H1 (cell line): Measurements from ENCODE around the gene PAPOLA. TPM values are rescaled to one million over a fixed set of nuclear protein-coding genes. Genes with fewer than 3 reads are reported as not detected.

Experiments used
- CTCF ChIA-PET: fragments of 300-600 bp; sonication (Branson Sonifier 250); formaldehyde crosslinking; loops from one replicate; lab custom pipeline; 2021; ENCODE audit not compliant: partially characterized antibody; lab: Charles Lee
- POLR2A ChIA-PET: fragments of 300-600 bp; sonication (Branson Sonifier 250); formaldehyde crosslinking; loops from one replicate; lab custom pipeline; 2021; ENCODE audit warnings: inconsistent platforms; ENCODE audit not compliant: partially characterized antibody; lab: Charles Lee
- DNase-seq, 2 experiments: peaks; one replicate each; pipeline versions ENCODE4 v3.0.0 to v3.0.0-alpha.2; 2010 to 2022; ENCODE audit warnings: low spot score in 2 of 2, low read depth in 1 of 2, mixed read lengths in 1 of 2
- FAIRE-seq: peaks from 2 replicates; lab custom pipeline; 2011; peaks lifted over from hg19 to GRCh38; lab: Jason Lieb, UNC
- H2AFZ ChIP-seq: 2 replicates; pipeline ENCODE4 v1.8.1; 2012; ENCODE audit warnings: low read length, inconsistent platforms
- H2AK5ac ChIP-seq: 2 replicates; pipeline ENCODE4 v1.6.1; 2013; ENCODE audit warnings: low read depth, low read length
- H2BK120ac ChIP-seq: replicated peaks from 2 replicates; pipeline ENCODE3; 2013; ENCODE audit warnings: low read depth, low read length, inconsistent platforms
- H2BK12ac ChIP-seq: 2 replicates; pipeline ENCODE4 v1.6.1; 2013; ENCODE audit warnings: low read depth, low read length
- H2BK15ac ChIP-seq: 2 replicates; pipeline ENCODE4 v1.6.1; 2013; ENCODE audit warnings: low read length
- H2BK20ac ChIP-seq: 2 replicates; pipeline ENCODE4 v1.6.1; 2013; ENCODE audit warnings: low read length
- H2BK5ac ChIP-seq: 2 replicates; pipeline ENCODE4 v1.6.1; 2013; ENCODE audit warnings: low read depth, low read length
- H3K14ac ChIP-seq: 2 replicates; pipeline ENCODE4 v1.6.1; 2013; ENCODE audit warnings: inconsistent platforms; ENCODE audit not compliant: insufficient read length
- H3K18ac ChIP-seq: 2 replicates; pipeline ENCODE4 v1.6.1; 2013; ENCODE audit warnings: low read length; ENCODE audit errors: extremely low read depth
- H3K23ac ChIP-seq: 2 replicates; pipeline ENCODE4 v1.6.1; 2013; ENCODE audit warnings: inconsistent platforms; ENCODE audit not compliant: insufficient read length
- H3K23me2 ChIP-seq: 2 replicates; pipeline ENCODE4 v1.6.1; 2013; ENCODE audit warnings: low read depth, low read length
- H3K27ac ChIP-seq: 2 replicates; pipeline ENCODE4 v1.6.1; 2011; ENCODE audit warnings: low read depth, low read length, inconsistent platforms
- H3K27me3 ChIP-seq, 4 experiments: replicated peaks in 1 of 4; 1 replicate in 1 of 4; 2 replicates in 3 of 4; pipeline versions ENCODE4 v1.6.1 to v1.8.1; 2011 to 2013; ENCODE audit warnings: low read length in 3 of 4, mild to moderate bottlenecking in 3 of 4, inconsistent platforms in 2 of 4, mixed read lengths in 2 of 4, moderate library complexity in 1 of 4; ENCODE audit not compliant: control insufficient read depth in 3 of 4, insufficient read depth in 3 of 4; ENCODE audit errors: extremely low read depth in 1 of 4
- H3K36me3 ChIP-seq, 4 experiments: 2 replicates each; pipeline versions ENCODE4 v1.6.1 to v1.8.1; 2011 to 2013; ENCODE audit warnings: mild to moderate bottlenecking in 4 of 4, low read length in 3 of 4, moderate library complexity in 2 of 4, control low read depth in 1 of 4, inconsistent platforms in 1 of 4; ENCODE audit not compliant: insufficient read depth in 4 of 4, control insufficient read depth in 2 of 4
- H3K4ac ChIP-seq: replicated peaks from 2 replicates; pipeline ENCODE3; 2013; ENCODE audit warnings: low read length, low read depth, mixed read lengths, inconsistent platforms; ENCODE audit not compliant: insufficient read length
- H3K4me1 ChIP-seq, 4 experiments: replicated peaks in 1 of 4; 1 replicate in 1 of 4; 2 replicates in 3 of 4; pipeline versions ENCODE4 v1.6.1 to v1.8.1; 2011 to 2013; ENCODE audit warnings: low read length in 3 of 4, inconsistent platforms in 2 of 4, mixed read lengths in 1 of 4; ENCODE audit not compliant: insufficient read depth in 4 of 4, control insufficient read depth in 3 of 4
- H3K4me2 ChIP-seq, 2 experiments: 2 replicates each; pipeline versions ENCODE4 v1.6.1 to v1.8.1; 2011 to 2013; ENCODE audit warnings: low read depth in 2 of 2, low read length in 2 of 2, control low read depth in 1 of 2, inconsistent platforms in 1 of 2, mild to moderate bottlenecking in 1 of 2; ENCODE audit not compliant: insufficient read depth in 1 of 2
- H3K4me3 ChIP-seq, 4 experiments: fragments of 200-600, 300-600 bp in 1 of 4; sonication (generic), shearing (Covaris generic), sonication (Bioruptor Twin) in 1 of 4; 2 replicates each; pipeline versions ENCODE4 v1.5.1 to v1.8.1; 2011 to 2016; ENCODE audit warnings: low read length in 4 of 4, low read depth in 3 of 4, control low read depth in 2 of 4, inconsistent platforms in 2 of 4, mild to moderate bottlenecking in 2 of 4, mixed read lengths in 1 of 4, moderate library complexity in 1 of 4; ENCODE audit not compliant: insufficient read depth in 2 of 4; ENCODE audit errors: extremely low read depth in 1 of 4
- H3K56ac ChIP-seq: replicated peaks from 2 replicates; pipeline ENCODE3; 2013; ENCODE audit warnings: low read depth, mild to moderate bottlenecking, mixed read lengths, low read length, inconsistent platforms; ENCODE audit not compliant: insufficient read length
- H3K79me1 ChIP-seq: 2 replicates; pipeline ENCODE4 v1.6.1; 2013; ENCODE audit warnings: low read depth, low read length, control low read depth
- H3K79me2 ChIP-seq, 2 experiments: 2 replicates each; pipeline versions ENCODE4 v1.6.1 to v1.8.1; 2012 to 2013; ENCODE audit warnings: low read length in 2 of 2, mild to moderate bottlenecking in 2 of 2, inconsistent platforms in 1 of 2; ENCODE audit not compliant: insufficient read depth in 2 of 2, control insufficient read depth in 1 of 2
- H3K9ac ChIP-seq, 4 experiments: replicated peaks in 1 of 4; 1 replicate in 1 of 4; 2 replicates in 3 of 4; pipeline versions ENCODE4 v1.6.1 to v1.8.1; 2011 to 2013; ENCODE audit warnings: low read depth in 3 of 4, low read length in 3 of 4, control low read depth in 2 of 4, mild to moderate bottlenecking in 2 of 4, moderate library complexity in 2 of 4, inconsistent platforms in 1 of 4; ENCODE audit errors: extremely low read depth in 1 of 4
- H3K9me3 ChIP-seq, 2 experiments: 2 replicates each; pipeline versions ENCODE4 v1.6.1 to v1.8.1; 2012 to 2013; ENCODE audit warnings: mild to moderate bottlenecking in 2 of 2, moderate library complexity in 2 of 2, control low read depth in 1 of 2, inconsistent platforms in 1 of 2, low read depth in 1 of 2, low read length in 1 of 2, mixed read lengths in 1 of 2; ENCODE audit not compliant: insufficient read depth in 2 of 2
- H4K20me1 ChIP-seq, 2 experiments: replicated peaks in 1 of 2; 2 replicates each; pipeline versions ENCODE3 to v1.8.1; 2011 to 2013; ENCODE audit warnings: inconsistent platforms in 2 of 2, low read length in 2 of 2, mild to moderate bottlenecking in 1 of 2; ENCODE audit not compliant: insufficient read depth in 2 of 2, control insufficient read depth in 1 of 2
- H4K5ac ChIP-seq: 2 replicates; pipeline ENCODE4 v1.6.1; 2013; ENCODE audit warnings: low read length, low read depth, mixed read lengths, inconsistent platforms; ENCODE audit not compliant: insufficient read length
- H4K8ac ChIP-seq: 2 replicates; pipeline ENCODE4 v1.8.0; 2013; ENCODE audit warnings: mild to moderate bottlenecking, moderate library complexity, low read length, inconsistent platforms; ENCODE audit not compliant: insufficient read depth; ENCODE audit errors: extremely low read depth
- H4K91ac ChIP-seq: replicated peaks from 2 replicates; pipeline ENCODE3; 2013; ENCODE audit warnings: low read length, mixed read lengths, inconsistent platforms; ENCODE audit not compliant: insufficient read length
- BACH1 ChIP-seq: IDR thresholded peaks from 2 replicates; pipeline ENCODE4 v1.6.1; 2012; ENCODE audit warnings: low read length, improper control_type of control experiment
- WGBS, 2 experiments: shearing (Covaris generic) in 1 of 2; methylation state at CpG; one replicate each; pipeline versions ENCODE4 v1.1.6 to v1.1.7; 2013 to 2015; ENCODE audit warnings: low lambda C conversion rate in 2 of 2, mixed read lengths in 2 of 2, inconsistent platforms in 1 of 2, low coverage in 1 of 2, missing lambda C conversion rate in 1 of 2; ENCODE audit not compliant: insufficient replicate concordance in 2 of 2, insufficient coverage in 1 of 2, insufficient read length in 1 of 2; ENCODE audit errors: extremely low coverage in 1 of 2, missing lambda C conversion rate in 1 of 2; 5-methylcytosine and 5-hydroxymethylcytosine counted together
- polyA plus RNA-seq, 7 experiments: library from polyadenylated mRNA; depleted of rRNA in 3 of 7; stranded (reverse) in 5 of 7; unstranded in 2 of 7; fragments of >200 nt in 5 of 7; fragments of 200-250 nt in 2 of 7; gene quantifications; 1 replicate in 5 of 7; 2 replicates in 1 of 7; 4 replicates in 1 of 7; pipeline versions ENCODE4 v1.2.1 to v1.2.3, GENCODE V29; 2011 to 2013; ENCODE audit warnings: missing spikeins in 2 of 7, mixed read lengths in 2 of 7
- total RNA-seq: library from RNA; stranded (reverse); fragmentation: NEBNext Ultra II Directional; extraction: Animal tissue kit (Norgen Biotek cat#: 25700); gene quantifications from 2 replicates; pipeline ENCODE4 v1.2.1, GENCODE V29; 2021

The PAPOLA gene
- total and polyA plus RNA-seq, 2 of the 8 experiments (the other 6 are each of a cell fraction or from before 2014, with no cell fraction given): 163 to 239 TPM

DNA sequence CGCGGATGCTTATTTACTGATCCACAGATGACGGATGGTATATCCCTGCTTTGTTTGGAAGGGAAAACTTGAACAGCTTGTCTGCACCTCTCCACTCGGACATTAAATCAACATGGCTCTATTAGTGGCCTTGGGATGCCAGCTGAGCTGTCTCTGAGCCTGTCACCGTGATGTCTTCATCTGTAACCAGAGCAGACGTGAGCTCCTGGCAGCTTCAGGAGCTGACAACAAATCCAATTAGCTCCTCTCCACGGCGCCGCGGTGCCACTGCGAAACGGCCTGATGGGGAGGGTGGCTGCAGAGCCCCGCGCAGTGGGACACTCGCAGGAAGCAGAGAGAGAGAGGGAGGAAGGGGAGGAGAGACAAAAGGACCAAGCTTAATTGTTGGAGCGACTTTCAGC lies 112.3 kb downstream of the PAPOLA start:
- H2BK20ac ChIP-seq: no peak overlapping the region
- no peak overlapping the region for H2AK5ac ChIP-seq
- no peak overlapping the region for H3K18ac ChIP-seq
- H3K4me2 ChIP-seq: no peak overlapping the region
- no peak overlapping the region for H3K4me3 ChIP-seq
- H4K5ac ChIP-seq: no peak overlapping the region
- H3K79me1 ChIP-seq: no peaks in the 10 kb centered on the region
- H3K27me3 ChIP-seq: no peaks in the 10 kb centered on the region
- H3K14ac ChIP-seq: no peak overlapping the region
- no peak overlapping the region for H2BK15ac ChIP-seq
- TF ChIP-seq BACH1: no peak
- H2BK120ac ChIP-seq: no peak overlapping the region
- FAIRE-seq: no peak
- H3K56ac ChIP-seq: no peak overlapping the region
- no peaks in the 10 kb centered on the region for H3K79me2 ChIP-seq
- WGBS, 2 experiments: 93% methylated on average over 16 of the region's 16 CpGs; no CpG with 5 or more reads in 1 of the 2 experiments
- H4K20me1 ChIP-seq: no peaks in the 10 kb centered on the region
- POLR2A ChIA-PET: no interaction called here
- no peaks in the 10 kb centered on the region for H3K23me2 ChIP-seq
- no peak overlapping the region for H3K9ac ChIP-seq
- peaks cover 0 to 3% (median 0%) of the 10 kb centered on the region in 4 experiments; a peak in 1 of 7 replicates for H3K4me1 ChIP-seq
- H4K91ac ChIP-seq: no peak overlapping the region
- H2AFZ ChIP-seq: no peak overlapping the region
- 0 out of 4 replicates have a peak, but pooled peaks cover 0 to 3% of the 10 kb centered on the region in 2 experiments for H3K9me3 ChIP-seq
- no peaks in the 10 kb centered on the region for H3K36me3 ChIP-seq
- H2BK5ac ChIP-seq: no peak overlapping the region
- no peak overlapping the region for H2BK12ac ChIP-seq
- DNase-seq: no peak
- H3K23ac ChIP-seq: no peak overlapping the region
- no peak overlapping the region for H3K27ac ChIP-seq
- peak overlapping the region; percentile 14; the same call in 1 of the 2 replicates for H4K8ac ChIP-seq
- CTCF ChIA-PET: interaction anchor here (0.5 to 1.3 kb wide), 7 partner anchors 9 to 716 kb away, joined by 3 to 4 read pairs (median 3); no protein-coding TSS in a partner anchor
- no peak overlapping the region for H3K4ac ChIP-seq
